Vagina (tissue), 2 donors: ENCODE data around the gene PANK1. TPM values are rescaled to one million over a fixed set of nuclear protein-coding genes. Genes with fewer than 3 reads are reported as not detected.

Source experiments
- DNase-seq, 2 donors: peaks; one replicate each; pipeline ENCODE4 v3.0.0-alpha.2; 2017; ENCODE audit errors: extremely low spot score in 2 of 2
- H3K27ac ChIP-seq: fragments of 200-600 bp; sonication (generic); one replicate; pipeline ENCODE4 v1.5.1; 2019
- H3K27me3 ChIP-seq: fragments of 200-600 bp; sonication (generic); one replicate; pipeline ENCODE4 v1.5.1; 2019
- H3K36me3 ChIP-seq, 2 donors: fragments of 200-600 bp; sonication (generic); one replicate each; pipeline ENCODE4 v1.5.1; 2017 to 2019
- H3K4me1 ChIP-seq: fragments of 200-600 bp; sonication (generic); one replicate; pipeline ENCODE4 v1.5.1; 2019
- H3K4me3 ChIP-seq, 2 donors: fragments of 200-600 bp; sonication (generic); 1 replicate in 1 of 2; 2 replicates in 1 of 2; pipeline ENCODE4 v1.5.1; 2016 to 2019
- H3K9me3 ChIP-seq: fragments of 200-600 bp; sonication (generic); one replicate; pipeline ENCODE4 v1.5.1; 2019
- POLR2A ChIP-seq, 2 donors: fragments of 450-650 bp; IDR thresholded peaks; one replicate each; pipeline ENCODE4 v1.6.1; 2017; ENCODE audit warnings: antibody characterized with exemption in 2 of 2, mild to moderate bottlenecking in 2 of 2, moderate library complexity in 2 of 2
- POLR2AphosphoS5 ChIP-seq, 2 donors: sonication (generic); formaldehyde crosslinking; IDR thresholded peaks; one replicate each; pipeline ENCODE4 v1.9.0; 2017; ENCODE audit warnings: antibody characterized with exemption in 2 of 2, mild to moderate bottlenecking in 2 of 2, low read depth in 1 of 2; ENCODE audit not compliant: insufficient read depth in 1 of 2
- intact Hi-C: fragments of 100-400 bp; cut with DNase I; formaldehyde crosslinking; loops from one replicate; pipeline ENCODE4 v1.15.1; 2023
- total RNA-seq: library from RNA; depleted of rRNA; stranded (reverse); fragments of >200 nt; gene quantifications from one replicate; pipeline ENCODE4 v1.2.3, GENCODE V29; 2016
- TF ChIP-seq, protein P1 (sequence below), 3 experiments: fragments of 450-650 bp in 2 of 3; fragments of 200-600 bp in 1 of 3; sonication (generic) in 1 of 3; IDR thresholded peaks; one replicate each; pipeline ENCODE4 v1.5.1; 2017 to 2019; ENCODE audit warnings: antibody characterized with exemption in 3 of 3, mild to moderate bottlenecking in 2 of 3, moderate library complexity in 2 of 3

PANK1 gene
- total RNA-seq, 1 donor from 2014 or later = 10.3 TPM

DNA sequence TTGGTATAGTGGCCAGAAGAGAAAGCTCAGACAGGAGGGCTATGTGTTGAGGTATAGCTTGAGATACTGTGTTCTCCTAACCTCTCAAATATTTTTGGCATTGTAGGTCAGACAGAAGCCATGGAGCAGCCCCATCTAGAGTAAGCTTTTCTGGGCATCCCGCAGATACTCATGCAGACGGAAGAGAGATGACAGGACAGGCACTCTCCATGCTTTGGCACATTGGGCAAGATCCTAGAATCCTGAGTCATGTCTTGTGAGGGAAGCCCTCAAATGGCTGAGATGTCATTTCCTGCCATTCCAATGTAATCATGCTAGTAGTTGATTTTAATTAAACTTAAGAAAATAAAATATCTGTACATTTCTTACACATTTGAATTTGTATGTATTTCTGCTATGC is 39.6 kb upstream of the PANK1 start:
- H3K4me3 ChIP-seq = no peak overlapping the region
- H3K9me3 ChIP-seq = no peaks in the 10 kb centered on the region
- intact Hi-C loops = no loop called here
- H3K4me1 ChIP-seq = no peaks in the 10 kb centered on the region
- DNase-seq = no peak
- no peak overlapping the region for H3K27ac ChIP-seq
- H3K36me3 ChIP-seq = no peaks in the 10 kb centered on the region
- TF ChIP-seq, protein P1, sequence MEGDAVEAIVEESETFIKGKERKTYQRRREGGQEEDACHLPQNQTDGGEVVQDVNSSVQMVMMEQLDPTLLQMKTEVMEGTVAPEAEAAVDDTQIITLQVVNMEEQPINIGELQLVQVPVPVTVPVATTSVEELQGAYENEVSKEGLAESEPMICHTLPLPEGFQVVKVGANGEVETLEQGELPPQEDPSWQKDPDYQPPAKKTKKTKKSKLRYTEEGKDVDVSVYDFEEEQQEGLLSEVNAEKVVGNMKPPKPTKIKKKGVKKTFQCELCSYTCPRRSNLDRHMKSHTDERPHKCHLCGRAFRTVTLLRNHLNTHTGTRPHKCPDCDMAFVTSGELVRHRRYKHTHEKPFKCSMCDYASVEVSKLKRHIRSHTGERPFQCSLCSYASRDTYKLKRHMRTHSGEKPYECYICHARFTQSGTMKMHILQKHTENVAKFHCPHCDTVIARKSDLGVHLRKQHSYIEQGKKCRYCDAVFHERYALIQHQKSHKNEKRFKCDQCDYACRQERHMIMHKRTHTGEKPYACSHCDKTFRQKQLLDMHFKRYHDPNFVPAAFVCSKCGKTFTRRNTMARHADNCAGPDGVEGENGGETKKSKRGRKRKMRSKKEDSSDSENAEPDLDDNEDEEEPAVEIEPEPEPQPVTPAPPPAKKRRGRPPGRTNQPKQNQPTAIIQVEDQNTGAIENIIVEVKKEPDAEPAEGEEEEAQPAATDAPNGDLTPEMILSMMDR (IDR thresholded peaks at IDR 0.05) = no peak
- TF ChIP-seq POLR2A (IDR thresholded peaks at IDR 0.05) = no peak
- no peaks in the 10 kb centered on the region for H3K27me3 ChIP-seq

DNA sequence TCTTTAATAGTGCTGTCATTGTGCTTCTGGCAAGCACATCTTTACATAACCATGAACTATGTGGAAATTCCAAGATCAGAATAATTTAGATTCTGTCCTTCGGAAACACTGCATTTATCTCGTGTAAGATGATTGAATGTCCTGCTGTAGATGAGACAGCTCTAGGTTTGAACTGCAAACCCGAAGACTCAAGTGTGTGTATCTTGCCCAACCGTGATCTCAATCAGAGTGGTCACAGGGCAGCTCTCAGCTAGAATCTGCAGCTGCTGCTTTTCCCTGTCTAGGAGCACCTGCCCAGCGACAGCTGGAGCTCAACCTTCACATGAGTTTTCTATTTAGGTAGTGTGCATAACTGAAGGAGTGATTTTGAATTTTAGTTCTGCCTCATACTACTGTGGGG is 38.8 kb upstream of the PANK1 start:
- DNase-seq = no peak
- H3K9me3 ChIP-seq = no peaks in the 10 kb centered on the region
- no peak overlapping the region for H3K4me3 ChIP-seq
- no peaks in the 10 kb centered on the region for H3K4me1 ChIP-seq
- H3K27ac ChIP-seq = no peak overlapping the region
- TF ChIP-seq POLR2AphosphoS5 (IDR thresholded peaks at IDR 0.05; ENCODE audit: insufficient read depth in 1 of 2, low read depth in 1 of 2) (no peak), POLR2A (IDR thresholded peaks at IDR 0.05) (no peak)
- TF ChIP-seq, protein P1 (IDR thresholded peaks at IDR 0.05) = no peak
- H3K36me3 ChIP-seq = no peaks in the 10 kb centered on the region
- intact Hi-C loops = no loop called here
- no peaks in the 10 kb centered on the region for H3K27me3 ChIP-seq

DNA sequence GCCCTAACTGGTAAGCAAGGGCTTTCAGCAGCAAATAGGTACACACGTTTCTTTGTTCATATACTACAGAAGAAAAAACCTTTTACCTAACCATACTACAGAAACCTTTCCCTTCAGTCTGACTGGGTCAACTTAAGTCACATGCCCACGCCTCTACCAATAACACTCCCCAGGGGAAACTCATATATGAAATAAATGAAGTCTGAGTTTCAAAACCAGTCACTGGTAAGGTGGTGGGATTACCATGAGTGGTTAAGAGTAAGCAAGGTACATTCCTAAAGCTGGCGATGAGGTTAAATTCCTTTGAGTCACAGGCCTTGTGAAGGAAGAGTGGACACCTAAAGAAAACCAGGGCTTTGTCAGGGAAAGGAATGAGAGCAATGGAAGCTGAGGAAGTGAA is 34.9 kb upstream of the PANK1 start:
- no peaks in the 10 kb centered on the region for H3K27me3 ChIP-seq

DNA sequence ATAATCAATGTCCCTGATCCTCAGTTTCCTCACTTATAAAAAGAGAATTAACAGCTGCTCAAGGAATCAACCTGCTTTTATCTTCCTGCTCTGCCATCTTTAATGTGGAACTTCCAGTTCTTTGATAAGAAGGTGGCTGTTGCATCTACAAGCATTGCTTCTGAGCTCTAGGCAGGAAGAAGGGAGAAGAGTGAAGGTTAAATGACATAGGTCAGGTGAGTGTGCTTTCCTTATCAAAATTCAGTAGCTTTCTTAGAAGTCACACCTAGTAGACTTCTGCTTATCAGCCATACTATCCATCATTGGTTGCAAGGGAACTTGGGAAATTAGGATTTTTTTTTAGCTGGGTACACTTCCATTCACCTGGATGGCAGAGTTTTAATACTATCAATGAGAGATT is 32.3 kb upstream of the PANK1 start:
- TF ChIP-seq POLR2A (IDR thresholded peaks at IDR 0.05) = no peak
- TF ChIP-seq POLR2AphosphoS5 (IDR thresholded peaks at IDR 0.05; ENCODE audit: insufficient read depth in 1 of 2, low read depth in 1 of 2) = no peak
- TF ChIP-seq, protein P1 (IDR thresholded peaks at IDR 0.05) = no peak
- Histone ChIP-seq H3K4me1 (no peaks in the 10 kb centered on the region), H3K27ac (no peak overlapping the region), H3K4me3 (no peak overlapping the region), H3K27me3 (no peaks in the 10 kb centered on the region), H3K36me3 (no peaks in the 10 kb centered on the region), H3K9me3 (no peaks in the 10 kb centered on the region)
- DNase-seq = no peak
- intact Hi-C loops = no loop called here

More for the DNA sequence above, 34.9 kb upstream of the PANK1 start:
- no peaks in the 10 kb centered on the region for H3K36me3 ChIP-seq
- H3K9me3 ChIP-seq = no peaks in the 10 kb centered on the region
- no peak overlapping the region for H3K27ac ChIP-seq
- no peak overlapping the region for H3K4me3 ChIP-seq
- no peaks in the 10 kb centered on the region for H3K4me1 ChIP-seq
- intact Hi-C loops = no loop called here
- TF ChIP-seq, protein P1 (IDR thresholded peaks at IDR 0.05) = no peak
- TF ChIP-seq POLR2AphosphoS5 (IDR thresholded peaks at IDR 0.05; ENCODE audit: insufficient read depth in 1 of 2, low read depth in 1 of 2) (no peak), POLR2A (IDR thresholded peaks at IDR 0.05) (no peak)
- DNase-seq = no peak

DNA sequence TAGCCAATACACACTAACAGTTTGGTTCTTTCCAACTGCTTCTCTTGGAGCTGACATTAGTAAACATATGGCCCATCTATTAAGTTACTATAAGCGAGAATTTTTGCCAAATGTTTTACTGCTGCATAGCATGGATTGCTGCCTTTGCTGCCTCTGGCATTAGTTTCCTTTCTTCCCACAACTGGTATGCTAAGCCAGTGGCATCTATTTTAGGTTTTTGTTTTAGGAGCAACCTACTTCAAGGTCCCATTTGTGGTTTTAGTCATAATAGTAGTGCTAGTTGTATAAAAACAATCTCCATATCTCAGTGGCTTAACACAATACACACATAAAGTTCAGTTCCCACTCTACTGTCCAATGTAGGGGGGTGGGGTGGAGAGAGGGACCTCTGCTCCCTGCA is 25.9 kb upstream of the PANK1 start:
- no peak for DNase-seq
- H3K4me3 ChIP-seq = no peak overlapping the region
- H3K9me3 ChIP-seq = no peaks in the 10 kb centered on the region
- no peaks in the 10 kb centered on the region for H3K36me3 ChIP-seq
- no peaks in the 10 kb centered on the region for H3K4me1 ChIP-seq
- intact Hi-C loops = no loop called here
- H3K27me3 ChIP-seq = no peaks in the 10 kb centered on the region
- no peak overlapping the region for H3K27ac ChIP-seq
- TF ChIP-seq POLR2AphosphoS5 (IDR thresholded peaks at IDR 0.05; ENCODE audit: insufficient read depth in 1 of 2, low read depth in 1 of 2) (no peak), POLR2A (IDR thresholded peaks at IDR 0.05) (no peak)
- TF ChIP-seq, protein P1 (IDR thresholded peaks at IDR 0.05) = no peak
